ENCODE measurements around the gene NDRG3. TPM values are rescaled to one million over a fixed set of nuclear protein-coding genes. Genes with fewer than 3 reads are reported as not detected.
"Not testable (repeated sequence)": the region's sequence is repeated elsewhere in the genome, so short reads cannot be mapped to it uniquely, and the experiment has no call there.

NDRG3 gene
- total RNA-seq, 2 donors from 2014 or later, result 24.2 to 24.9 TPM

DNA sequence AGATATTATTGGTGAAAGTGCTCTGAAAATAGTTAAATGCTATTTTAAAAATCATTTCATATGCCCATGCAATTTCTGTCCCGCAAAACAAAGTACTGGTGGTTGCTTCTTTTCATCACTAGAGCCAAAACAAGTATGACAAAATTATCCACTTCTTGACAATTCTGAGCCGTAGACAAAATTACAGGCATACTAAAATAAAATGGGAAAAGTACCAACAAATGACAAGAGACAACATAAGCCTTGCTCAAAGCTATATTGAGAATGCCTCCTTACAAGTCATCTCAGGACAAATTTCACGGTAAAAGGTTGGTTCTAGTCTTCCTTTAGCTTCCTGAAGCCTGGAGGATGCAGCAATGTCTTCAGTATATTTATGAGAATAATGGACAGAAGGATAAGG is 28.9 kb downstream of the NDRG3 start:
- DNase-seq (ENCODE audit: low spot score), result no peak
- intact Hi-C loops (cut with DNase I), result no loop called here

DNA sequence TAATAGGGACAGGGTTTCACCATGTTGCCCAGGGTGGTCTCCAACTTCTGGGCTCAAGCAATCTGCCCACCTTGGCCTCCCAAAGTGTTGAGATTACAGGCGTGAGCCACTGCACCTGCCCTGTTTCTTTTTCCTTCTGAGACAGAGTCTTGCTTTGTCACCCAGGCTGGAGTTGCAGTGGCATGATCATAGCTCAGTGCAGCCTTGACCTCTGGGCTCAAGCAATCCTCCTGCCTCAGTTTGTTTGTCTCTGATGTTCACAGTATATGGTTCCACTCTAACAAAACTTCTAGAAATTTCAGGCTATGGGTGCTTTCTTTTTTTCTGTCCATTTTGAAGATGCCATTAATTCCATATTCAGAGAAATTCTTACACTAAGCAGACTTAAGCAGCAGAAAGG is 33.1 kb downstream of the NDRG3 start:
- intact Hi-C loops (cut with DNase I), result no loop called here
- no peak for DNase-seq (ENCODE audit: low spot score)

DNA sequence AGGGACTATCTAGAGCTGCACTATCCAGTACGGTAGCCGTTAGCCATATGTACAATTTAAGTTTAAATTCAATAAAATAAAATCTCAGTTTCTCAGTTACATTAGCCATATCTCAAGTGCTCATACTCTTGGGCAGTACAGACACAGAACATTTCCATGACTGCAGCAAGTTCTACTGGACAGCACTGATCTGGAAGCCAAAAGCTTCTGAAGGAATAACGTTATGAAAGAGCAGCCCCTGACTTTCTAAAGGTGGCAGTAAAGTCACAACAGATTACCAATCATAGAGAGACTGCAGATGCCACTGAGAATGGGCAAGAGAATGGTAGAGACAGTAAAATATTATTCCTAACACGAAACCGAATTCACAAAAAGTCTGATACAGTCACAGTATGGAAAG is 36.8 kb downstream of the NDRG3 start:
- intact Hi-C loops (cut with DNase I), result no loop called here
- no peak for DNase-seq (ENCODE audit: low spot score)

DNA sequence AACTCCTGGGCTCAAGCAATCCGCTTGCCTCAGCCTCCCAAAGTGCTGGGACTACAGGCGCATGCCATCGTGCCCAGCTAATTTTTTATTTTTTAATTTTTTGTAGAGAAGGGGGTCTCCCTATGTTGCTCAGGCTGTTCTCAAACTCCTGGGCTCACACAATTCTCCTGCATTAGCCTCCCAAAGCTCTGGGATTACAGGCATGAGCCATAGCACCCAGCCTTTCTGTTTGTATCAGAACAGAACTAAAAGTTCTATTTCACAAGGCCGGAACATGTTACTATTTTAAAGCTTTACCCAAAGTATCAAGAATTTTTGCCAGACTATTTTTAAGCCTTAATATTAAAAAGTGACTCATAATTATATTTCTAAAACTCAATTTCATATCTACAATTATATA is 42.4 kb downstream of the NDRG3 start:
- DNase-seq (ENCODE audit: low spot score), result no peak
- intact Hi-C loops (cut with DNase I), result no loop called here

DNA sequence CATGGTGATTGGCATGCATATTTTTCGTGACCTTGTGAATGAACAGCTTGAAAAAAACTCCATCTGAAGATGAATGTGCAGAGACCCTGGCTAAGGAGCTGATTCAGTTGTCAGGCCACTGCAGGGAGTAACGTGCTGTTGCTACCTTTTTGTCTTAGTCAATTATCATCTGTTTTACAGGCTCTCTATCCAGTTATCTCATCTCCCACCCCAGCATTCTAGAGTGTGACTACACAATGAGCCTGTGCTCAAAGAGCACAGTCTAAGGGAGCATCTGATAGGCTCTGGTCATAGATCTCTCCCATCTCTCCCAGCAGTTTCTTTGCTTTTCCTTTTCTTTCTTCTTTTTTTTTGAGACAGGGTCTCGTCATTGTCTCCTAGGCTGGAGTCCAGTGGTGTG is 45.5 kb downstream of the NDRG3 start:
- no peak for DNase-seq (ENCODE audit: low spot score)
- intact Hi-C loops (cut with DNase I), result no loop called here

DNA sequence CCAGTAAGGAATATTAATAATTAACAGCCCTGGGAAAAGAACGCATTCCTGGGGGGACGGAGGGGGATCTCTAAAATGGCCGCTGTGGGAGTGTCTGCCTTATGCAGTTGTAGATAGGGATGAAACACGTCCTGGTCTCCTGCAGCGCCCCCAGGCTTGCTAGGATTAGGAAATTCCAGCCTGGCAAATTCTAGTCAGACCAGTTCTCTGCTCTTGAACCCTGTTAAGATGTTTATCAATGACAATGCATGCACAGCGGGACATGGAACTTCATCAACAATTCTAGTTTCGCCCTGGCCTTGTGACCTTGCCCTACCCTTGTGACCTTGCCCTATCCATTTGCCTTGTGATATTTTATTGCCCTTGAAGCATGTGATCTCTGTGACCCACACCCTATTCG is 50.4 kb downstream of the NDRG3 start:
- DNase-seq (ENCODE audit: low spot score); intact Hi-C loops (cut with DNase I): not testable (repeated sequence)

DNA sequence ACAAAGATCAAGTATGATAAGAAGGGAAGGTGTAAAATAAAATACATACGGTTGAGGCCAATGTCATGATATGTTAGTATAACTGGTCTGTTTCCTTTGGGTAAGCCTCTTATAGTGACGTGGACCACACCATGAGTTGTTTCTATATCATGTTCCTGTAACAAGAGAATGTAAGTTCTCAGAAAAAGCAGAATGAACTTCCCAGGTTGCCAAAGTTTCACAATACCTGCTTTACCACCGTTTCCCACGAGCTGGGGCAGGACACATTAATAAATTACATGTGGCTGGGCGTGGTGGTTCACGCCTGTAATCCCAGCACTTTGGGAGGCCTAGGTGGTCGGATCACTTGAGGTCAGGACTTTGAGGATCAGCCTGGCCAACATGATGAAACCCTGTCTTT is 57.3 kb downstream of the NDRG3 start:
- DNase-seq (ENCODE audit: low spot score), result no peak
- intact Hi-C loops (cut with DNase I), result loop anchor here in 1 of 2 donors (5.0 kb wide), 1 partner anchor 456 kb away; no protein-coding TSS in a partner anchor

DNA sequence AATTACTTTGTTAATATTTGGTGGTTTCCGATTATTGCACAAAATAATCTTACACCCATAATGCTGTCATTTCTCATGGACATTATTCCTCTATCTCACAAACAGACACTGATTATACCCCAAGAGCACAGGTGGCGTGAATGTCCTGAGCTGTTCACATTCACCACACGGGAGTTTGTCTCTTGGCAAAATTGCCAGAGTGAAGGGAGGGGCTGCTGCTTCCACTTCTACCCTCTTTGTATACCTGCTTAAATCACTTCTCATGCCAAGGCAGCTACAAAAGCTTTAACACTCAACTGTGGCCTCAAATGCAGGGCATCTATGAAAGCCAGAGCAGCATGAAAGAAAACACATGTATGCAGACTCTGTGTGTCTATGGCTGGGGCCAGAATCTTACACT is 58.0 kb downstream of the NDRG3 start:
- intact Hi-C loops (cut with DNase I), result loop anchor here in 1 of 2 donors (5.0 kb wide), 1 partner anchor 456 kb away; no protein-coding TSS in a partner anchor
- DNase-seq (ENCODE audit: low spot score), result no peak

DNA sequence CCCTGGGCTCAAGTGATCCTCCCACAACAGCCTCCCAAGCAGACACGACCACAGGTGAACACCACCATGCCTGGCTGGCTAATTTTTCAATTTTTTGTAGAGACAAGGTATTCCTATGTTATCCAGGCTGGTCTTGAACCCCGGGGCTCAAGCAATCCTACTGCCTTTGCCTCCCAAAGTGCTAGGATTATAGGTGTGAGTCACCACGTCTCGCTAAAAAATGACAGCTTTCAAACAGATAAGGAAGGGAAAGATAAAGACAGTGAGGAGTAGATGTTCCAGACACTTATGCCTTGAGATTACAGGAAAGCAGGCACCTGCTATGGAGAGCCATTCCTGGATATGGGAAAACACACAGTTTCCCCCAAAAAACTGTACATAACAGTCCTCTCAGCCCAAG is 58.9 kb downstream of the NDRG3 start:
- intact Hi-C loops (cut with DNase I), result loop anchor here in 1 of 2 donors (5.0 kb wide), 1 partner anchor 455 kb away; no protein-coding TSS in a partner anchor

DNA sequence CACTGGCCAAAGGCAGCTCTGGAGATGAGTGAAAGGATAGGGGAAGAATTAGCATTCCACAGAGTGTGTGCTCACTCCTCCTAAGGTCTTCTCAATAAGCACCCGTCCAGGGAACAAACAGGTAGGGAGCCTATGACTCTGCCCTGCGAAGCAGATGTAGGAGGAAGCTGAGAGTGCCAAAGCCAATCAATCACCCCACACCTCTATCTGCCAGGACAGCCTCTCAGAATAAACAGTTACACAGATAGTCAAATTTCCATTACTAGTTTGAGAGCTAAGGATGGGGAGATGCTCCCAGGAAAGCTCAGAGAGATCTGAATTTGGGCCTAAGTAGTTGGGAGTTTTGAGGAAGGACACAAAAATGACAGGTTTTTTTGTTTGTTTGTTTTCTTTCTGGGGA is 59.4 kb downstream of the NDRG3 start:
- DNase-seq (ENCODE audit: low spot score), result no peak
- intact Hi-C loops (cut with DNase I), result loop anchor here in 1 of 2 donors (5.0 kb wide), 1 partner anchor 454 kb away; no protein-coding TSS in a partner anchor

More for the DNA sequence above, 58.9 kb downstream of the NDRG3 start:
- no peak for DNase-seq (ENCODE audit: low spot score)

DNA sequence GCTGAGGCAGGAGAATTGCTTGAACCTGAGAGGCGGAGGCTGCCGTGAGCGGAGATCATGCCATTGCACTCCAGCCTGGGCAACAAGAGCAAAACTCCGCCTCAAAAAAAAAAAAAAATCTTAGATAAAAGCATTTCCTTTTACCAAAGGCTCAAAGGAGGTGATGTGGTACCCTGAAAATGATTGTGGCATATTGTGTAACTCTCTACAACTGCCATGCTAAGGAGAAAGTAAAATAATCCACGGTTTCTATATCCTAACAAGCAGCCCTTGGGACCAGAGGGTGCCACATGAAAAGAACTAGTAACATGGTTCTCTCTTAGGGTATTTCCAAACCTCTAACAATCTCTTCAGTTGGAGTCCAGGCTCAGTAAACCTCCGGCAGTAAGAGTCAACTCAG is 61.1 kb downstream of the NDRG3 start:
- no peak for DNase-seq (ENCODE audit: low spot score)
- intact Hi-C loops (cut with DNase I), result loop anchor here in 1 of 2 donors (5.0 kb wide), 1 partner anchor 452 kb away; no protein-coding TSS in a partner anchor

DNA sequence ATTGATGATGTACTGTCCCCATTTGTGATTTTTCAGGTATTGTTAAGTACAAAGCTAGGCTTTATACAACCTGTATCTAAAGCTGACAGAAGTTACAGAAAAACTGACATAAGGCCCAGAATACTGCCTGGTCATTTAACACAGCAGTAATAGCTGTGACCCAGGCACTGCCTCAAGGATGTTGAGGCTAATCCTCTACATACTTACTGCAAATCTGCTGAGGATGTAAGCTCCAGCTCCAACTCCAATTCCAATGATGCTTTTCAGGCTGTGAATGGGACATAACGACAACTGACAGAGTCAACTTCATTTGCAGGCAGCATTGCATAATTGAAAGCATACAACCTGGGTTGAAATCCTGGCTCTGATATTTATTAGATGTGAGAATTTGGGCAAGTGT is 63.6 kb downstream of the NDRG3 start:
- no peak for DNase-seq (ENCODE audit: low spot score)
- intact Hi-C loops (cut with DNase I), result no loop called here

DNA sequence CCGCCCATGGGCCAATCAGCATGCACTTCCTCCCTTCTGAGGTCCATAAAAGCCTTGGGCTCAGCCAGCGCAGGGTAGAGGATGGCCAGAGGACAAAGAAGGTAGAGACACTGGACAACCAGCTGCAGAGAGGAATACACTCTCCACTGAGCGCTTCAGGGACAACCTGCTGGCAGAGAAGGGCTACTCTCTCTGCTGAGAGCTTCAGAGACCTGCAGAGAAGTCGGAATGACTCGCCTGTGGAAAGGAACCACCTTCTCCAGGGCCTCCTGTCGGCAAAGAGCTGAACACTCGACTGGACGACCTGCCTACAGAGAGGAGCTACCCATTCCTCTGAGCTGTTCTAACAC is 68.5 kb downstream of the NDRG3 start:
- no peak for DNase-seq (ENCODE audit: low spot score)
- intact Hi-C loops (cut with DNase I), result no loop called here

DNA sequence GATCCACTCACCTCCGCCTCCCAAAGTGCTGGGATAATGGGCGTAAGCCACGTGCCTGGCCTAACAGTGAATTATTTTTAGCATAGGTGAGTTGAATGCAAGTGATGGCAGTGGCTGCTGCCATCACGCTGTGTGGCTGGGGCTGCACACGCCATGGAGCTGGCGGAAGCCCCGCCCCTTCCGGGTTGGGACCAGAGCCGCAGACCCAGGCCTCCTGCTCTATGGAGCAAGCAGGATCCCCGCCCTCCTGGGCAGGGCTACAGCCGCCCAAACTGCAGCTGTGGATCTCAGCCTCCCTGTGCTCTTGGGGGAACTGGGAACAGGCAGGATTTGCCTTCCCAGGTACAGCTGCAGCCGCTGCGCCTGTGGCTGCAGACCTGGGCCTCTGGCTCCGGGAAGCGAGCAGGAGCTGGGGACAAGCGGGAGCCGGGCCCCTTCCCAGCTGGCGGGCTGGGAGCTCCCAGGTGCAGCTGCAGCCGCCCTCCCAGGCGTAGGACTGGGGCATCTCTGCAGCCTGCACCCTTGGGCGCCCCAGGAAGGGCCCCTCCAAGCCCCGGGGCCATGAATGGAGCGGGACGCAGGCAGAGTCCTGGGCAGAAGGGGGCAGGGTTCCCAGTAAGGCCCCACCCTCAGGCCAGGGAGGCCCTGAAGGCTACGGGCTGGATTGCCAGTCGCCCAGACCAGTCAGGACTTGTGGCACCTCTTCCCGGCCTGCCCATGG is 69.0 kb downstream of the NDRG3 start:
- no peak for DNase-seq (ENCODE audit: low spot score)
- intact Hi-C loops (cut with DNase I), result no loop called here

DNA sequence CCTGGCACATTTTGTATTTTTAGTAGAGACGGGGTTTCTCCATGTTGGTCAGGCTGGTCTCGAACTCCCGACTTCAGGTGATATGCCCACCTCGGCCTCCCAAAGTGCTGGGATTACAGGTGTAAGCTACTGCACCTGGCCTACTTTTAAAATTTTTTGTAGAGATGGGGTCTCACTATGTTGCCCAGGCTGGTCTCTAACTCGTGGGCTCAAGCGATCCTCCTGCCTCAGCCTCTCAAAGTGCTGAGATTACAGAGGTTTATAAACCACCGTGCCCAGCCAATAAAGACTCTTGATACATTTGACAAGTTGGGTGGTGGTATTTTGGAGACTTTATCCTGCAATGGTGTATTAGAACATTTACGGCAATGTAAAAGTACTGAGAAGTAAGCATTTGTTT is 70.3 kb downstream of the NDRG3 start:
- intact Hi-C loops (cut with DNase I); DNase-seq (ENCODE audit: low spot score): not testable (repeated sequence)

DNA sequence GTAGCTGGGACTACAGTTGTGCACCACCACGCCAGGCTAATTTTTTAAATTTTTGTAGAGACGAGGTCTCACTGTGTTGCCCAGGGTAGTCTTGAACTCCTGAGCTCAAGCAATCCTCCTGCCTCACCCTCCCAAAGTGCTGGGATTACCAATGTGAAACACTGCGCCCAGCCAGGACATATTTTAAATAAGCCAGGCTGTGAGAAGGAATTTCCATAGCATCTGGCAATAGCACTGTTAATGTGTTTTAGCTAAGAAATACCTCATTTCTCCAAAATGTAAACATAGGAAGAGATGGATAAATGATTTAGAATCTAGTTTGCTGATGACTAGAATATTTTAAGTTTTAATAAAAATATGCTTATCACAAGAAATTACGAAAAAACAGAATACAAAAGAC is 72.9 kb downstream of the NDRG3 start:
- intact Hi-C loops (cut with DNase I), result no loop called here
- no peak for DNase-seq (ENCODE audit: low spot score)

DNA sequence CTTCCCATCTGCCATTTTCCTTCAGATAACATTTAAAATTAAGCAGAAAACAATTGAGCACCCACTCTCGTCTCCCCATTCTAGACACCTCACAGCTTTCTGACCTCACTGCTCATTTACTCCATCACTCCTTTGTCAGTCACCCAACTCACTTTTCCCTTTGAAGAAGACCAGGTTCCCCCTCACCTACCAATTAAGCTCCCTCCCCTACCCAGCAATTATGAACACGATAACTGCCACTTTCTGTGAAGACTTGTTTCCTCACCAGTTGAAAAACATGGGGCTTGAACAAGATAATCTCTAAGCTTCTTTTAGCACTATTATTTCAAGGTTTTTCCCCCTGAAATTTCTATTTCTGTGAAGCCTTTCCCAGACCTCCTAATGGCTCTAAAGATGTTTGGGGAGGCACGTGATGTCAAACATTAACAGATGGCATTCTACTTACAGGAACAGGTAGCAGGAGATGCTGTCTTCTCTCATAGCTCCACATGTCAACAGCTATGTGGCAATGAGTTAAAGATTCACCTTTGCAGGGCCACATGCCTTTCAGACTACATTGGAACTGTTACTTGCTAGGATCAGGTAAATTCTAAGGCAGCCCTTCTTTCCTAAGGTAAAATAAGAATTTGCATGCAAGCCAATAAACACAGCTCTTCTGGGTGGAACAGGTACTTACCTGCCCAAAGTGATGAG is 75.1 kb downstream of the NDRG3 start:
- DNase-seq (ENCODE audit: low spot score), result no peak
- intact Hi-C loops (cut with DNase I), result loop anchor here in 1 of 2 donors (1.0 kb wide), 1 partner anchor 36 kb away; no protein-coding TSS in a partner anchor

DNA sequence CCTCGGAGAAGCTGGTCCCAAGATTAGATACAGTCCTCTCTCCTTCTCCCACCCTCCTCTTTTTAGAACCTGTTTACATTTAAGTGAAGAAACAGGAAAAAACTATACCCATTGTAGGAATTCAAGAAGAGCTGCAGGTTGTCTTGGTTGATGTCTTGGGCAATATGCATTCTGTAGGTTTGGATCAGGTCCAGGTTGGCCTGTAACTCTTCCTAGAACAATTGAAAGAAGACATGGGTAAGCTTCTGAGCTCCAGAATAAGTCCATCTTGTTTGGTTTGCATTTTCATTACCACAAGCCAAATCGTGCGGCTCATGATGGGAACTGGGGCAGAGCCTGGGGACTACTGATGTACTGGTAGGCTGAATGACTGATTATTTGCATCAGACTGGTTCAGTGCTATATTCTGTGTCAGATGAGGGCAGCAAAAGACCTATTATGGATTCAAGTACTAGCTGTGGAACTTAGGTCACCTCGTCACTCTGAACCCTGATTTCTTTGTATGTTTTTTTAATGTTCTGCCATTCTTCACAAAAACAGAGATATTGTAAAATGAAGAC is 79.6 kb downstream of the NDRG3 start:
- intact Hi-C loops (cut with DNase I), result no loop called here
- DNase-seq (ENCODE audit: low spot score), result no peak

DNA sequence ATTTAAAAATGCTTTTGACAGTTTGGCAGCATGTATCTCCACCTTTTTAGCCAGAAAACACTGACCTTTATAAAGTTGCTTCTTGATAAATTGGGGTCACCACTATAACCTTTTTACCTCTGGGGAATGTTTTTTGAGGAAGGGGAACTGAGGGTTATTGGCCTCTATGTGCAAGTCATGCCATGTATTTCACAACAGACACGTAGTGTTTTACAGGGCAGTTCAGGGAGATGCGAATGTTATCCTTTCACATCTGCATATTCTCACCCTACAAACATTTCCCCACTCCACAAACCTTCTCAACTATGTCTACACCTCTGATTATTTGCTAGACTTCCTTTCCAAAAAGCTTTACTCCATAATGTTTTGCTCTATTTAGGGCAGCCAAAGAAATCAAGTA is 82.9 kb downstream of the NDRG3 start:
- no peak for DNase-seq (ENCODE audit: low spot score)
- intact Hi-C loops (cut with DNase I), result no loop called here

DNA sequence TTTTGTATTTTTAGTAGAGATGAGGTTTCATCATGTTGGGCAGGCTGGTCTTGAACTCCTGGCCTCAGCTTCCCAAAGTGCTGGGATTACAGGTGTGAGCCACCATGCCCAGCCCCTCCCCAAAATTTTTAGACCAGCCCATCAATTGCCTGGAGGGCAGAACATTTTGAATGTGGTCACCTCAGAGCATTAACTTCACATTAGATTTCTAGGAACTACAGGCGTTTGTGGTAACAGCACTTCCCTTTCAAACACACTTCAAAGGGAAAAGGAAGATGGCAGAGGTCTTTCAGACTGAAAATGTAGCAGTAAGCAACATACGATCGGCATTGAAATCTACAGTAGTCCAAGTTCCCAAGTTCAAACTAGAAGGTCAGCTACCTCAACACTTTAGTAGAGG is 87.6 kb downstream of the NDRG3 start:
- intact Hi-C loops (cut with DNase I), result no loop called here
- peak; percentile 12 for DNase-seq (ENCODE audit: low spot score)
